Duodenal mucosa (tissue), 2 donors: ENCODE measurements around the gene CDH16.
A peak's percentile ranks its signal among the peaks of the same experiment; 100 is the strongest.
"Not testable (repeated sequence)": the region's sequence is repeated elsewhere in the genome, so short reads cannot be mapped to it uniquely, and the experiment has no call there.

ENCODE experiments used
- H3K27ac ChIP-seq: one replicate; pipeline ENCODE4 v1.7.0; 2013; ENCODE audit warnings: low read depth, low read length
- H3K27me3 ChIP-seq, 2 donors: one replicate each; pipeline ENCODE4 v1.7.0; 2013; ENCODE audit warnings: low read length in 2 of 2, control low read depth in 1 of 2; ENCODE audit not compliant: insufficient read depth in 2 of 2, control insufficient read depth in 1 of 2
- H3K36me3 ChIP-seq, 2 donors: one replicate each; pipeline ENCODE4 v1.7.0; 2013; ENCODE audit warnings: low read length in 2 of 2, control low read depth in 1 of 2; ENCODE audit not compliant: insufficient read depth in 2 of 2, control insufficient read depth in 1 of 2
- H3K4me1 ChIP-seq, 2 donors: one replicate each; pipeline ENCODE4 v1.7.0; 2013; ENCODE audit warnings: low read length in 2 of 2, control low read depth in 1 of 2; ENCODE audit not compliant: insufficient read depth in 2 of 2, control insufficient read depth in 1 of 2
- H3K4me3 ChIP-seq, 2 donors: one replicate each; pipeline ENCODE4 v1.7.0; 2013; ENCODE audit warnings: low read length in 2 of 2, low read depth in 1 of 2
- H3K9ac ChIP-seq, 2 donors: one replicate each; pipeline ENCODE4 v1.7.0; 2013; ENCODE audit warnings: low read length in 2 of 2, low read depth in 1 of 2
- H3K9me3 ChIP-seq, 2 donors: one replicate each; pipeline ENCODE4 v1.7.0; 2013; ENCODE audit warnings: low read length in 2 of 2, control low read depth in 1 of 2; ENCODE audit not compliant: control insufficient read depth in 1 of 2

The CDH16 gene

DNA sequence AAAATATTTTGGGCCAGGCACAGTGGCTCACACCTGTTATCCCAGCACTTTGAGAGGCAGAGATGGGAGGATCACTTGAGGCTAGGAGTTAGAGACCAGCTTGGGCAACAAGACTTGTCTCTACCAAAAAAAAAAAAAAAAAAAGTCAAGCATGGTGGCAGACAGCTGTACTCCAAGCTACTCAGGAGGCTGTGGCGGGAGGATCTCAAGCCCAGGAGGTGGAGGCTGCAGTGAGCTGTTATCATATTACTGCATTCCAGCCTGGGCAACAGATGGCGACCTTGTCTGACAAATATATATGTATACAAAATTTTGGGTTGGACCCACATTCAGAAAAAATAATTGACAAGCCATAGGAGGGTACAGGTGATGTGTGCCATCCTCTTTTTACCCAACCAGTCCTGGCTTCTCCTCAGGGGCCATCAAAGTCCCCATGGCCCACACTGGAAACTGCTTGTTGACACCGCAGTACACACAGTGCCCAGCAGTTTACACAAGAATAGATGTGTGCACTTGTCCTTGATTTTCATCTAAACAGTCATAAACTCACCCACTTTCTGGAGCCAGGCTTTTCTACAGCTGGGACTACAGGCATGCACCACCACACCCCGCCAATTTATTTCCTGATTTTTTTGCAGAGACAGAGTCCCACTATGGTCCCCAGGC is 18.3 kb upstream of the CDH16 start:
- Histone ChIP-seq H3K27ac (peak overlapping the region; percentile 32), H3K4me3 (peak overlapping the region; percentile 99 to 100)

GRCh38 chr16:66936462-66936861 is 17.8 kb upstream of the CDH16 start:
- Histone ChIP-seq H3K9ac (peak overlapping the region; percentile 99 to 100), H3K36me3 (peaks cover 41 to 51% of the 10 kb centered on the region in 2 donors), H3K9me3 (no peaks in the 10 kb centered on the region), H3K4me1 (peaks cover 41 to 80% of the 10 kb centered on the region in 2 donors), H3K27ac (peak overlapping the region; percentile 92), H3K4me3 (peak overlapping the region; percentile 99 to 100), H3K27me3 (no peaks in the 10 kb centered on the region)

More for the DNA sequence above, 18.3 kb upstream of the CDH16 start:
- peaks cover 39 to 82% of the 10 kb centered on the region in 2 donors for H3K4me1 ChIP-seq
- peak overlapping the region; percentile 44 to 57 for H3K9ac ChIP-seq
- no peaks in the 10 kb centered on the region for H3K27me3 ChIP-seq
- peaks cover 46 to 56% of the 10 kb centered on the region in 2 donors for H3K36me3 ChIP-seq
- H3K9me3 ChIP-seq = no peaks in the 10 kb centered on the region

- no peaks in the 10 kb centered on the region for H3K27me3 ChIP-seq
- no peaks in the 10 kb centered on the region for H3K9me3 ChIP-seq
- peaks cover 31 to 41% of the 10 kb centered on the region in 2 donors for H3K36me3 ChIP-seq
- peaks cover 44 to 71% of the 10 kb centered on the region in 2 donors for H3K4me1 ChIP-seq
- peak within 1 kb of the TSS; percentile 95 for H3K27ac ChIP-seq
- H3K9ac ChIP-seq = peak within 1 kb of the TSS; percentile 99 to 100
- H3K4me3 ChIP-seq = peak within 1 kb of the TSS; percentile 99 to 100
These were observed 16.8 kb upstream of the CDH16 start, which contains the start of gene CES2 for GRCh38 chr16:66935314-66936011. TSS of gene CES2 (plus strand) at chr16:66935516. CDS start at chr16:66935636, 120 bp downstream.

GRCh38 chr16:66934839-66935313 is 16.2 kb upstream of the CDH16 start:
- Histone ChIP-seq H3K27ac (peak overlapping the region; percentile 95), H3K36me3 (peaks cover 25 to 35% of the 10 kb centered on the region in 2 donors), H3K4me1 (peaks cover 49 to 73% of the 10 kb centered on the region in 2 donors), H3K4me3 (peak overlapping the region; percentile 99 to 100), H3K9ac (peak overlapping the region; percentile 99 to 100)
- not testable (repeated sequence) for H3K9me3 ChIP-seq, H3K27me3 ChIP-seq

DNA sequence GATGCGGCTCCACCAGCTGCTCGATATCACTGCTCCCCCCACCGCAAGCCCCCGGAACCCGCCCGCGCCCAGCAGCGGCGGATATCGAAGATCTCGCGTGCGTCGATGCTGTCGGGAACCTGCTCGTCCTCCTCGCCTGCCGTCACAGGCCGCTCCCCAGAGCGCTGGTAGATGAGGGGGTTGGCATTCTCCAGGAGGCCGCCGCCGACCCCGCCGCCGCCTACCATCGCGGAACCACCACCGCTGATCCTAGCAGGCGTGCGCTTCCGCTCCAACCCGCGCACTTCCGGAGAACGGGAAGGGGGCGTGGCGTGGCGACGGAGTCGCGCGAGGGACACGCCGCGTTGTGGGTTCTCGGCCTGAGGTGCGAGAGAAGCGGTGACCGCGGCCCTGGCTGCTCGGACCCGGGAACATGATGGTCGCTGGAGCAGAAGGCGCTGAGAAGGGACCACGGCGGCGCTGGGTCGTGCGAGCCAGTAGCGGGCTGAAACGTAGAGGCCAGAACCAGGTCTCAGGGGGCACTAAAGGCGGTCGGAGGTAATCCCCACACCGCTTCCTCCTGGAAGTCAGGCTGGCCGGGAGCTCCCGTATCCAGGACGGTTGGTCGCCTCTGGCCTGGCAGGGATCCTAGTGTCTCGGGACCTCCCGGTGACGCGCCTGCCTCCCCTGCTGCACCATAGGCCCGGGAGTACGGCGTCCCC is 15.6 kb upstream of the CDH16 start, which contains the start of gene CIAO2B:
TSS of gene CIAO2B (minus strand) at position 265 of the 701 bp plus-strand sequence. CDS start at position 227, 38 bp downstream.
- peak within 1 kb of the TSS; percentile 99 to 100 for H3K4me3 ChIP-seq
- H3K9ac ChIP-seq = peak within 1 kb of the TSS; percentile 99 to 100
- peaks cover 47 to 73% of the 10 kb centered on the region in 2 donors for H3K4me1 ChIP-seq
- H3K36me3 ChIP-seq = peaks cover 19 to 29% of the 10 kb centered on the region in 2 donors
- no peaks in the 10 kb centered on the region for H3K9me3 ChIP-seq
- H3K27ac ChIP-seq = peak within 1 kb of the TSS; percentile 95
- no peaks in the 10 kb centered on the region for H3K27me3 ChIP-seq

DNA sequence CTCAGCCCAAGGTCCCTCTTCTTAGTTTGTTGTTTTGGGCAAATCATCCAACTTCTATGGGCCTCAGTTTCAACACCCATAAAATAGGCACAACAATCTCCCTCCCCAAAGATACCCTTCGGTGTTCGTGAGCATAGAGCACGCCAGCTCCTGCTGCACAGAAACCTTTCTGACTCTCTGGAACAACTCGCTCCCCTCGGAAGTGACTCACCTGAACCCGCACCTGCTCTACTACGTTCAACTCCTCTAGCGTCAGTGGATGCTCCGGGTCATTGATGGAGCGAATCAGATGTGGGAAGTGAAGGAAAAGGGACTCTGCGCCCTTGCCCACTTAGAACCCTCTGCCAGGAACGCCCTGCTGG is 15.1 kb upstream of the CDH16 start:
- H3K36me3 ChIP-seq = peaks cover 14 to 24% of the 10 kb centered on the region in 2 donors
- H3K4me1 ChIP-seq = peaks cover 43 to 71% of the 10 kb centered on the region in 2 donors

DNA sequence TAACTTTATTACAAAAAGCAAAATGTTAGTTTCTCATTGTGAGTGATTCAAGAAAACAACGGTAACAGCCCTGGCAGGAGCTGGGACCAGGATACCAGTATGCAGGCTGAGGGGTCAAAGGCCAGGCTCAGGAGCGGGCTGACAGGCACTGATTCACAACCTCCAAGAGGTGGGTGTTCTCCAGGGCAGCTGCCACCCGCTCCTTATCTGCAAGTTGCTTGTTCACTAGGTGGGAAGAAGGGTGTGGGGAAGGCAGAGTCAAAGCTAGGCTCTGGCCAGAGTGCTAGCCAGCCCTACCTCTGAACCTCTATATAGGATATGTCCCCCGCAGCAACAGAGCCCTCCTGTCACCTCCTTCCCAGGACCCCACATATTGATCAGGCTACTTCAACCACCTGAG is 13.4 kb upstream of the CDH16 start:
- Histone ChIP-seq H3K4me1 (peaks cover 26 to 59% of the 10 kb centered on the region in 2 donors), H3K9ac (peak overlapping the region in 1 of 2 donors; percentile 15), H3K36me3 (peaks cover 0 to 7% of the 10 kb centered on the region in 2 donors)

More for the DNA sequence above, 15.1 kb upstream of the CDH16 start:
- Histone ChIP-seq H3K9me3 (no peaks in the 10 kb centered on the region), H3K27me3 (no peaks in the 10 kb centered on the region), H3K9ac (peak overlapping the region; percentile 99 to 100), H3K4me3 (peak overlapping the region; percentile 99 to 100), H3K27ac (peak overlapping the region; percentile 95)

DNA sequence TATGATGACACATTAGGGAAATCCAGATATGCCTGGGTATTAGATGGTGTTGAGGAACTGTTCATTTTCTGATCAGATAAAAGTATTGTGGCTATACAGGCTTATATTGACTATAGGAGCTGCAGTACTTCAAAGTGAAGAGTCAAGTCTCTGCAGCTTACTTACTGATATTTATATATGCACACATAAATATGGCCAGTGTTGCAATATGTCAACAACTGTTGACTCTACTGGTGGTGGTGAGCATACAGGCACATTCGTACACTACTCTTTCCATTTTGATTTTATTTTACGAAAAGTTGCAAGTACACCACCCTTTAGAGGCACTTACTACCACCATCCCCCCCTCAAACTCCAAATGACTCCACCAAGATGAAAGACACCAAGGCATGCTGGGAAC is 13.0 kb upstream of the CDH16 start:
- no peaks in the 10 kb centered on the region for H3K9me3 ChIP-seq
- H3K4me3 ChIP-seq = no peak overlapping the region
- peaks cover 0 to 4% of the 10 kb centered on the region in 2 donors for H3K36me3 ChIP-seq
- no peak overlapping the region for H3K27ac ChIP-seq
- no peak overlapping the region for H3K9ac ChIP-seq
- H3K4me1 ChIP-seq = peaks cover 25 to 55% of the 10 kb centered on the region in 2 donors
- H3K27me3 ChIP-seq = no peaks in the 10 kb centered on the region

More for the DNA sequence above, 13.4 kb upstream of the CDH16 start:
- H3K4me3 ChIP-seq = peak overlapping the region in 1 of 2 donors; percentile 34
- H3K27me3 ChIP-seq = no peaks in the 10 kb centered on the region
- no peaks in the 10 kb centered on the region for H3K9me3 ChIP-seq
- no peak overlapping the region for H3K27ac ChIP-seq

GRCh38 chr16:66930189-66930588 is 11.5 kb upstream of the CDH16 start:
- Histone ChIP-seq H3K9ac (no peak overlapping the region), H3K4me1 (peaks cover 25 to 46% of the 10 kb centered on the region in 2 donors), H3K27ac (no peak overlapping the region), H3K27me3 (no peaks in the 10 kb centered on the region), H3K4me3 (no peak overlapping the region), H3K9me3 (no peaks in the 10 kb centered on the region), H3K36me3 (peaks cover 0 to 4% of the 10 kb centered on the region in 2 donors)
